Testis (tissue), 3 donors: ENCODE results near the gene ATRNL1. TPM values are rescaled to one million over a fixed set of nuclear protein-coding genes. Genes with fewer than 3 reads are reported as not detected.

Experiments used
- DNase-seq: peaks from one replicate; pipeline ENCODE4 v3.0.0-alpha.2; 2019
- H3K27ac ChIP-seq, 2 donors: fragments of 200-600 bp; sonication (generic); one replicate each; pipeline ENCODE4 v1.5.1; 2019
- H3K27me3 ChIP-seq: fragments of 200-600 bp; sonication (generic); one replicate; pipeline ENCODE4 v1.5.1; 2019
- H3K36me3 ChIP-seq: fragments of 200-600 bp; sonication (generic); one replicate; pipeline ENCODE4 v1.5.1; 2017; ENCODE audit warnings: low read depth; ENCODE audit errors: missing control alignments
- H3K4me1 ChIP-seq: fragments of 200-600 bp; sonication (generic); one replicate; pipeline ENCODE4 v1.5.1; 2019
- H3K4me3 ChIP-seq, 2 donors: fragments of 200-600 bp; sonication (generic); one replicate each; pipeline ENCODE4 v1.5.1; 2017 to 2019
- H3K9me3 ChIP-seq: fragments of 200-600 bp; sonication (generic); one replicate; pipeline ENCODE4 v1.5.1; 2017
- CTCF ChIP-seq, 3 experiments: fragments of 450-650 bp in 2 of 3; fragments of 200-600 bp in 1 of 3; sonication (generic) in 1 of 3; IDR thresholded peaks; one replicate each; pipeline ENCODE4 v1.5.1; 2016 to 2019; ENCODE audit warnings: antibody characterized with exemption in 3 of 3, mild to moderate bottlenecking in 2 of 3, moderate library complexity in 1 of 3
- POLR2A ChIP-seq: fragments of 450-650 bp; IDR thresholded peaks from one replicate; pipeline ENCODE4 v1.6.1; 2017; ENCODE audit warnings: antibody characterized with exemption, mild to moderate bottlenecking, moderate library complexity
- WGBS, 2 donors: methylation state at CpG; one replicate each; pipeline ENCODE4 v1.1.5; 2018; 5-methylcytosine and 5-hydroxymethylcytosine counted together
- intact Hi-C: fragments of 100-400 bp; cut with DNase I; formaldehyde crosslinking; loops from one replicate; pipeline ENCODE4 v1.15.1; 2023; ENCODE audit warnings: low total_unique reads
- polyA plus RNA-seq: library from polyadenylated mRNA; stranded (reverse); fragments of 350-450 nt; fragmentation: Illumina TruSeq; extraction: RNeasy Lipid Tissue Mini Kit (QIAGEN cat#74804); gene quantifications from one replicate; pipeline ENCODE4 v1.2.3, GENCODE V29; 2014; ENCODE audit warnings: low read depth, low replicate concordance; ENCODE audit not compliant: insufficient read depth
- total RNA-seq, 2 donors: library from RNA; depleted of rRNA; stranded (reverse); fragments of >200 nt; gene quantifications; one replicate each; pipeline ENCODE4 v1.2.3, GENCODE V29; 2016

The ATRNL1 gene
- total and polyA plus RNA-seq, 3 donors from 2014 or later, result 32.4 to 61.3 (median 45.7) TPM

GRCh38 chr10:115964827-115965226 lies 871.7 kb downstream of the ATRNL1 start:
- 92 to 94% methylated on average over 5 of the region's 5 CpGs for WGBS, 2 donors
- DNase-seq, result no peak
- Histone ChIP-seq H3K27ac (no peak overlapping the region), H3K4me1 (no peaks in the 10 kb centered on the region), H3K9me3 (no peaks in the 10 kb centered on the region), H3K27me3 (no peaks in the 10 kb centered on the region), H3K36me3 (no peaks in the 10 kb centered on the region), H3K4me3 (no peak overlapping the region)
- intact Hi-C loops, result no loop called here
- TF ChIP-seq CTCF (IDR thresholded peaks at IDR 0.05) (no peak), POLR2A (no peak)

- Histone ChIP-seq H3K4me3 (no peak overlapping the region), H3K27ac (no peak overlapping the region), H3K27me3 (no peaks in the 10 kb centered on the region), H3K4me1 (no peaks in the 10 kb centered on the region), H3K36me3 (no peaks in the 10 kb centered on the region), H3K9me3 (no peaks in the 10 kb centered on the region)
- intact Hi-C loops, result no loop called here
- TF ChIP-seq POLR2A, result no peak
- no peak for TF ChIP-seq CTCF (IDR thresholded peaks at IDR 0.05)
- WGBS, 2 donors, result 88 to 92% methylated on average over 7 of the region's 7 CpGs
- DNase-seq, result no peak
Observed at GRCh38 chr10:115965376-115965775, 872.2 kb downstream of the ATRNL1 start.

- no peak for DNase-seq
- Histone ChIP-seq H3K4me3 (no peak overlapping the region), H3K27ac (no peak overlapping the region), H3K27me3 (no peaks in the 10 kb centered on the region), H3K4me1 (no peaks in the 10 kb centered on the region), H3K36me3 (no peaks in the 10 kb centered on the region), H3K9me3 (no peaks in the 10 kb centered on the region)
- no peak for TF ChIP-seq POLR2A
- TF ChIP-seq CTCF (IDR thresholded peaks at IDR 0.05), result no peak
- intact Hi-C loops, result no loop called here
- WGBS, 2 donors, result 89 to 99% methylated on average over 3 of the region's 3 CpGs
Observed at GRCh38 chr10:115968236-115968635, 875.1 kb downstream of the ATRNL1 start.

GRCh38 chr10:115969591-115969990 lies 876.4 kb downstream of the ATRNL1 start:
- TF ChIP-seq CTCF (IDR thresholded peaks at IDR 0.05), result no peak
- TF ChIP-seq POLR2A, result no peak
- no peak for DNase-seq
- Histone ChIP-seq H3K27me3 (no peaks in the 10 kb centered on the region), H3K9me3 (no peaks in the 10 kb centered on the region), H3K4me1 (no peaks in the 10 kb centered on the region), H3K36me3 (no peaks in the 10 kb centered on the region), H3K27ac (no peak overlapping the region), H3K4me3 (no peak overlapping the region)
- intact Hi-C loops, result no loop called here
- 82 to 89% methylated on average over 11 of the region's 11 CpGs for WGBS, 2 donors

- TF ChIP-seq CTCF (IDR thresholded peaks at IDR 0.05) (no peak), POLR2A (no peak)
- no peaks in the 10 kb centered on the region for H3K36me3 ChIP-seq
- 62 to 86% methylated on average over 6 of the region's 6 CpGs for WGBS, 2 donors
- H3K4me1 ChIP-seq, result no peaks in the 10 kb centered on the region
- H3K9me3 ChIP-seq, result no peaks in the 10 kb centered on the region
- H3K4me3 ChIP-seq, result no peak overlapping the region
- DNase-seq, result no peak
- no peaks in the 10 kb centered on the region for H3K27me3 ChIP-seq
- no peak overlapping the region for H3K27ac ChIP-seq
- intact Hi-C loops, result no loop called here
Observed at GRCh38 chr10:115971921-115972320, 878.8 kb downstream of the ATRNL1 start.
